ENCODE data around the gene ROR2.

ROR2 gene

GRCh38 chr9:91775011-91775707, 174.9 kb downstream of the ROR2 start:
- peak; percentile 30 for DNase-seq (ENCODE audit: low spot score)

- DNase-seq (ENCODE audit: low spot score) = no peak
These were observed 176.9 kb downstream of the ROR2 start for GRCh38 chr9:91773156-91773555.

GRCh38 chr9:91771864-91772263, 178.2 kb downstream of the ROR2 start:
- no peak for DNase-seq (ENCODE audit: low spot score)

- DNase-seq (ENCODE audit: low spot score) = no peak
These were observed 179.0 kb downstream of the ROR2 start for GRCh38 chr9:91771027-91771426.

- DNase-seq (ENCODE audit: low spot score) = no peak
These were observed 179.8 kb downstream of the ROR2 start for GRCh38 chr9:91770229-91770628.

- DNase-seq (ENCODE audit: low spot score) = no peak
These were observed 180.8 kb downstream of the ROR2 start for GRCh38 chr9:91768977-91769916.

- DNase-seq (ENCODE audit: low spot score) = no peak
These were observed 181.5 kb downstream of the ROR2 start for GRCh38 chr9:91768507-91768906.

GRCh38 chr9:91766315-91767069, 183.5 kb downstream of the ROR2 start:
- no peak for DNase-seq (ENCODE audit: low spot score)

- DNase-seq (ENCODE audit: low spot score) = no peak
These were observed 184.7 kb downstream of the ROR2 start for GRCh38 chr9:91765296-91765695.

- DNase-seq (ENCODE audit: low spot score) = no peak
These were observed 185.4 kb downstream of the ROR2 start for GRCh38 chr9:91764661-91765060.

GRCh38 chr9:91761362-91761761, 188.7 kb downstream of the ROR2 start:
- DNase-seq (ENCODE audit: low spot score) = no peak

GRCh38 chr9:91760906-91761305, 189.1 kb downstream of the ROR2 start:
- DNase-seq (ENCODE audit: low spot score) = no peak

- DNase-seq (ENCODE audit: low spot score) = peak; percentile 25
These were observed 191.5 kb downstream of the ROR2 start for GRCh38 chr9:91758491-91758981.

GRCh38 chr9:91757782-91758181, 192.2 kb downstream of the ROR2 start:
- no peak for DNase-seq (ENCODE audit: low spot score)

- DNase-seq (ENCODE audit: low spot score) = no peak
These were observed 193.6 kb downstream of the ROR2 start for GRCh38 chr9:91756510-91756780.

GRCh38 chr9:91755761-91756509, 194.1 kb downstream of the ROR2 start:
- DNase-seq (ENCODE audit: low spot score) = no peak

GRCh38 chr9:91753711-91754110, 196.3 kb downstream of the ROR2 start:
- DNase-seq (ENCODE audit: low spot score) = no peak

GRCh38 chr9:91751922-91752321, 198.1 kb downstream of the ROR2 start:
- DNase-seq (ENCODE audit: low spot score) = no peak

- DNase-seq (ENCODE audit: low spot score) = peak; percentile 13
These were observed 199.7 kb downstream of the ROR2 start for GRCh38 chr9:91750343-91750742.

GRCh38 chr9:91746904-91747303, 203.1 kb downstream of the ROR2 start:
- no peak for DNase-seq (ENCODE audit: low spot score)

GRCh38 chr9:91746357-91746756, 203.7 kb downstream of the ROR2 start:
- DNase-seq (ENCODE audit: low spot score) = no peak

GRCh38 chr9:91744114-91744513, 205.9 kb downstream of the ROR2 start:
- DNase-seq (ENCODE audit: low spot score) = no peak
